ENCODE measurements around the gene ZNF621. TPM values are rescaled to one million over a fixed set of nuclear protein-coding genes. Genes with fewer than 3 reads are reported as not detected.

Gene ZNF621
- total and polyA plus RNA-seq, 3 donors from 2014 or later = 17.2 to 19.7 (median 19.0) TPM

DNA sequence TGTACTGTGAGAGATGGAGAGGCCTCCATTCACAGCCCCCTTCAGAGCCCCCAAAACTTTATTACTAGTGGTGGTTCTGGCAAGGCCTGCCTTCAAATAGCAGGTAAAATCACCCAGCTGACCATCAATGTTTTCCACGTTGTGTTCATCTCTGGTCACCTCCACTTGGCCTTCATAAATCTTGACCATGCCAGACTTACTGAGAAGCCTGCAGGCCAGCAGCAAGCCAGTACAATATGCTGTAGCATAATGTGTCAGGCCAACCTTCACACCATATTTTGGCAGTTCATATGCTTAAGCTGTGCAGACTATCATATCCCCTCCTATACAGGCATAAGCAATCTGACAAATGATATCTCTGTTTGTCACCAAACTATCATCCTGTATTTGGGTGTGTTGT, 62.1 kb downstream of the ZNF621 start:
- H3K27ac ChIP-seq = no peak overlapping the region
- intact Hi-C loops (cut with DNase I; ENCODE audit: low total_unique reads) = loop anchor here (10.0 kb wide), 1 partner anchor 1288 kb away; no protein-coding TSS in a partner anchor
- 96 to 100% methylated on average over 1 of the region's 1 CpG for WGBS, 2 donors
- H3K36me3 ChIP-seq (ENCODE audit: low read depth, missing control alignments) = no peaks in the 10 kb centered on the region
- H3K9me3 ChIP-seq = no peaks in the 10 kb centered on the region
- no peak for DNase-seq
- H3K27me3 ChIP-seq = no peaks in the 10 kb centered on the region
- H3K4me3 ChIP-seq = no peak overlapping the region
- peaks cover 5% of the 10 kb centered on the region for H3K4me1 ChIP-seq
- TF ChIP-seq, protein P1, sequence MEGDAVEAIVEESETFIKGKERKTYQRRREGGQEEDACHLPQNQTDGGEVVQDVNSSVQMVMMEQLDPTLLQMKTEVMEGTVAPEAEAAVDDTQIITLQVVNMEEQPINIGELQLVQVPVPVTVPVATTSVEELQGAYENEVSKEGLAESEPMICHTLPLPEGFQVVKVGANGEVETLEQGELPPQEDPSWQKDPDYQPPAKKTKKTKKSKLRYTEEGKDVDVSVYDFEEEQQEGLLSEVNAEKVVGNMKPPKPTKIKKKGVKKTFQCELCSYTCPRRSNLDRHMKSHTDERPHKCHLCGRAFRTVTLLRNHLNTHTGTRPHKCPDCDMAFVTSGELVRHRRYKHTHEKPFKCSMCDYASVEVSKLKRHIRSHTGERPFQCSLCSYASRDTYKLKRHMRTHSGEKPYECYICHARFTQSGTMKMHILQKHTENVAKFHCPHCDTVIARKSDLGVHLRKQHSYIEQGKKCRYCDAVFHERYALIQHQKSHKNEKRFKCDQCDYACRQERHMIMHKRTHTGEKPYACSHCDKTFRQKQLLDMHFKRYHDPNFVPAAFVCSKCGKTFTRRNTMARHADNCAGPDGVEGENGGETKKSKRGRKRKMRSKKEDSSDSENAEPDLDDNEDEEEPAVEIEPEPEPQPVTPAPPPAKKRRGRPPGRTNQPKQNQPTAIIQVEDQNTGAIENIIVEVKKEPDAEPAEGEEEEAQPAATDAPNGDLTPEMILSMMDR (IDR thresholded peaks at IDR 0.05) = no peak
- TF ChIP-seq POLR2A (IDR thresholded peaks at IDR 0.05) = no peak

DNA sequence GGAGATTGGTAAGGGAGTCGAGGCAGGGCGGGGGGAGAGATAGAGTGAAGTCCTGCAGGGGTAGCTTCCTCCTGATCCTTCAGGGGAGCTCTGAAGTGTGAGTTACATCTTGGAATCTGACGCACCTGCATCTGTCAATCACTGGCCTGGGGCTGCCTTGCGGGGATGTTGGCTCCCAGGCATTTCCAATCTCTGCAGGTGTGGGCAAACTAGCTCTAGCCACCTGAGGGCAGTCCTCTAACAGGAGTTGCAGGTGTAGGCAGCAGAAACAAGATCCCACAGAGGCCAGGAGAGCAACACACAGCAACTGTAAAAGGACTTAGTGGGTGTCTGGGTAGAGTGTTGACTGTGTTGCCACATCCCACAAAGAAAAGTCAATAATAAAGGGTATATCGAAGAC, 63.6 kb downstream of the ZNF621 start:
- 90 to 93% methylated on average over 5 of the region's 5 CpGs for WGBS, 2 donors
- TF ChIP-seq, protein P1 (IDR thresholded peaks at IDR 0.05) = no peak
- no peak for TF ChIP-seq POLR2A (IDR thresholded peaks at IDR 0.05)
- no peak for DNase-seq
- H3K27me3 ChIP-seq = no peaks in the 10 kb centered on the region
- no peaks in the 10 kb centered on the region for H3K36me3 ChIP-seq (ENCODE audit: low read depth, missing control alignments)
- no peaks in the 10 kb centered on the region for H3K9me3 ChIP-seq
- peaks cover 5% of the 10 kb centered on the region for H3K4me1 ChIP-seq
- intact Hi-C loops (cut with DNase I; ENCODE audit: low total_unique reads) = loop anchor here (10.0 kb wide), 1 partner anchor 1286 kb away; no protein-coding TSS in a partner anchor
- no peak overlapping the region for H3K27ac ChIP-seq
- H3K4me3 ChIP-seq = no peak overlapping the region

Small RNAs within 50 kb of the gene (small RNA-seq; reads per million reads assigned to genes)
- gene RNU5B-2P = 0 reads per million in 2 donors

Other genes with a start within 250 kb of the ZNF621 start
- gene EIF1B, start 215.3 kb upstream of the ZNF621 start, total RNA-seq = 10 to 100 TPM; 28.6 to 49.6 TPM
- 165 TPM for gene EIF1B, start 215.3 kb upstream of the ZNF621 start, polyA plus RNA-seq (ENCODE audit: insufficient read depth, low read depth, low replicate concordance)
- under 1 TPM; 0.24 to 0.50 TPM for gene ENTPD3, start 137.8 kb upstream of the ZNF621 start, total RNA-seq
- 0.57 TPM for gene ENTPD3, start 137.8 kb upstream of the ZNF621 start, polyA plus RNA-seq (ENCODE audit: insufficient read depth, low read depth, low replicate concordance)
- 100 to 1,000 TPM; 100 to 170 TPM for gene RPL14, start 67.6 kb upstream of the ZNF621 start, total RNA-seq
- gene RPL14, start 67.6 kb upstream of the ZNF621 start, polyA plus RNA-seq (ENCODE audit: insufficient read depth, low read depth, low replicate concordance) = 361 TPM
- gene ZNF619, start 47.8 kb upstream of the ZNF621 start, total RNA-seq = 1 to 10 TPM; 4.1 to 4.4 TPM
- 3.0 TPM for gene ZNF619, start 47.8 kb upstream of the ZNF621 start, polyA plus RNA-seq (ENCODE audit: insufficient read depth, low read depth, low replicate concordance)
- gene ZNF620, start 18.9 kb upstream of the ZNF621 start, total RNA-seq = 1 to 10 TPM; 3.7 to 4.2 TPM
- gene ZNF620, start 18.9 kb upstream of the ZNF621 start, polyA plus RNA-seq (ENCODE audit: insufficient read depth, low read depth, low replicate concordance) = 1.6 TPM